ENCODE measurements around the gene NELL2. TPM values are rescaled to one million over a fixed set of nuclear protein-coding genes. Genes with fewer than 3 reads are reported as not detected.

The NELL2 gene
- total and polyA plus RNA-seq, 10 of the 15 experiments (the other 5 are each of a cell fraction or from before 2014, with no cell fraction given): 0.27 to 2.3 (median 0.76) TPM

DNA sequence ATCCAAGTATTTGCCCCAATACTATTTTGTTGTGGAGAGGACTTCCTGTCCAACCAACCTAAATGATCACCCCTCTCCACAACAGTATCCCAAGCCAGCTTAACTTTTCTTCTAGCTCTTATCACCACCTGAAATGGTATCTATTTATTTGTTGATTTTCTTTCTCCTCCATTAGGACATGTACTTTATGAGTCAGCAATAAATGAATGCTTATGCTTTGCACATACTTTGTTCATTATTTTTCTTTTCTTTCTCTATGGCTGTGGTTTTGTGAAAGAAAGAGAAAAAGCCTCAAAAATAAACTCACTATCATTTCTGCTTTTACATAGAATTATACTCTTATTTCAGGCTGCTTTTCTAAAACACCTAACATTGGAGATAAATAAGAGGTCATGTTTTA lies 371.3 kb downstream of the NELL2 start:
- ChIA-PET POLR2A (no interaction called here), RAD21 (ENCODE audit: unreplicated experiment) (no interaction called here), SMC1A (ENCODE audit: uncharacterized antibody, unreplicated experiment) (interaction anchor here (1.1 to 1.6 kb wide), 2 partner anchors 10 to 15 kb away, joined by 3 to 7 read pairs; no protein-coding TSS in a partner anchor), CTCF (interaction anchor here (1.6 kb wide), 1 partner anchor 26 kb away, joined by 3 read pairs; no protein-coding TSS in a partner anchor)
- Histone ChIP-seq H3K4me1 (ENCODE audit: control insufficient read depth, insufficient read depth, low read length) (no peaks in the 10 kb centered on the region), H4K20me1 (ENCODE audit: control insufficient read depth, insufficient read depth) (no peaks in the 10 kb centered on the region), H3K9me3 (replicated peaks; ENCODE audit: control insufficient read depth, insufficient read depth, low read length) (no peaks in the 10 kb centered on the region; the same call in 2 of the 3 replicates), H3K27me3 (replicated peaks in 1 of 2; ENCODE audit: control insufficient read depth in 2 of 2, insufficient read depth in 2 of 2, low read length in 1 of 2) (no peaks in the 10 kb centered on the region), H3K9ac (ENCODE audit: control insufficient read depth, insufficient read depth, low read length) (no peak overlapping the region), H3K36me3 (ENCODE audit: control insufficient read depth in 2 of 2, insufficient read depth in 2 of 2, low read length in 1 of 2) (no peaks in the 10 kb centered on the region), H3K4me3 (no peak overlapping the region), H2AFZ (ENCODE audit: control insufficient read depth, low read depth, low read length) (no peak overlapping the region), H3K79me2 (ENCODE audit: control insufficient read depth, insufficient read depth, low read length) (no peaks in the 10 kb centered on the region), H3K27ac (ENCODE audit: control insufficient read depth, insufficient read depth) (no peak overlapping the region), H3K4me2 (ENCODE audit: control insufficient read depth, insufficient read depth) (no peak overlapping the region)
- no peak for DNase-seq (ENCODE audit: low read depth, low spot score)
- ATAC-seq: no peak
- BruUV-seq (replicated peaks): no TSS peak
- intact Hi-C loops (cut with micrococcal nuclease; ENCODE audit: unreplicated experiment): no loop called here
- in situ Hi-C loops (cut with MboI): no loop called here
- no peak for FAIRE-seq
- TF ChIP-seq, protein P1, sequence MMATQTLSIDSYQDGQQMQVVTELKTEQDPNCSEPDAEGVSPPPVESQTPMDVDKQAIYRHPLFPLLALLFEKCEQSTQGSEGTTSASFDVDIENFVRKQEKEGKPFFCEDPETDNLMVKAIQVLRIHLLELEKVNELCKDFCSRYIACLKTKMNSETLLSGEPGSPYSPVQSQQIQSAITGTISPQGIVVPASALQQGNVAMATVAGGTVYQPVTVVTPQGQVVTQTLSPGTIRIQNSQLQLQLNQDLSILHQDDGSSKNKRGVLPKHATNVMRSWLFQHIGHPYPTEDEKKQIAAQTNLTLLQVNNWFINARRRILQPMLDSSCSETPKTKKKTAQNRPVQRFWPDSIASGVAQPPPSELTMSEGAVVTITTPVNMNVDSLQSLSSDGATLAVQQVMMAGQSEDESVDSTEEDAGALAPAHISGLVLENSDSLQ (IDR thresholded peaks at IDR 0.05): no peak
- no peak for TF ChIP-seq ZBED1 (IDR thresholded peaks at IDR 0.05; ENCODE audit: borderline replicate concordance)
- TF ChIP-seq, protein P2, sequence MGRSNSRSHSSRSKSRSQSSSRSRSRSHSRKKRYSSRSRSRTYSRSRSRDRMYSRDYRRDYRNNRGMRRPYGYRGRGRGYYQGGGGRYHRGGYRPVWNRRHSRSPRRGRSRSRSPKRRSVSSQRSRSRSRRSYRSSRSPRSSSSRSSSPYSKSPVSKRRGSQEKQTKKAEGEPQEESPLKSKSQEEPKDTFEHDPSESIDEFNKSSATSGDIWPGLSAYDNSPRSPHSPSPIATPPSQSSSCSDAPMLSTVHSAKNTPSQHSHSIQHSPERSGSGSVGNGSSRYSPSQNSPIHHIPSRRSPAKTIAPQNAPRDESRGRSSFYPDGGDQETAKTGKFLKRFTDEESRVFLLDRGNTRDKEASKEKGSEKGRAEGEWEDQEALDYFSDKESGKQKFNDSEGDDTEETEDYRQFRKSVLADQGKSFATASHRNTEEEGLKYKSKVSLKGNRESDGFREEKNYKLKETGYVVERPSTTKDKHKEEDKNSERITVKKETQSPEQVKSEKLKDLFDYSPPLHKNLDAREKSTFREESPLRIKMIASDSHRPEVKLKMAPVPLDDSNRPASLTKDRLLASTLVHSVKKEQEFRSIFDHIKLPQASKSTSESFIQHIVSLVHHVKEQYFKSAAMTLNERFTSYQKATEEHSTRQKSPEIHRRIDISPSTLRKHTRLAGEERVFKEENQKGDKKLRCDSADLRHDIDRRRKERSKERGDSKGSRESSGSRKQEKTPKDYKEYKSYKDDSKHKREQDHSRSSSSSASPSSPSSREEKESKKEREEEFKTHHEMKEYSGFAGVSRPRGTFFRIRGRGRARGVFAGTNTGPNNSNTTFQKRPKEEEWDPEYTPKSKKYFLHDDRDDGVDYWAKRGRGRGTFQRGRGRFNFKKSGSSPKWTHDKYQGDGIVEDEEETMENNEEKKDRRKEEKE (IDR thresholded peaks at IDR 0.05): no peak
- no peak for TF ChIP-seq RAD21 (IDR thresholded peaks at IDR 0.05; ENCODE audit: insufficient read depth, low read depth, low read length)
- TF ChIP-seq RFX5 (IDR thresholded peaks at IDR 0.05; ENCODE audit: low read depth, low read length): no peak
- TF ChIP-seq HDAC2 (IDR thresholded peaks at IDR 0.05): no peak
- no peak for TF ChIP-seq EZH2 (IDR thresholded peaks at IDR 0.05; ENCODE audit: borderline replicate concordance, control insufficient read depth, low read depth, low read length)
- no peak for TF ChIP-seq WRNIP1 (IDR thresholded peaks at IDR 0.05; ENCODE audit: borderline replicate concordance, low read depth, low read length)
- TF ChIP-seq, protein P3, sequence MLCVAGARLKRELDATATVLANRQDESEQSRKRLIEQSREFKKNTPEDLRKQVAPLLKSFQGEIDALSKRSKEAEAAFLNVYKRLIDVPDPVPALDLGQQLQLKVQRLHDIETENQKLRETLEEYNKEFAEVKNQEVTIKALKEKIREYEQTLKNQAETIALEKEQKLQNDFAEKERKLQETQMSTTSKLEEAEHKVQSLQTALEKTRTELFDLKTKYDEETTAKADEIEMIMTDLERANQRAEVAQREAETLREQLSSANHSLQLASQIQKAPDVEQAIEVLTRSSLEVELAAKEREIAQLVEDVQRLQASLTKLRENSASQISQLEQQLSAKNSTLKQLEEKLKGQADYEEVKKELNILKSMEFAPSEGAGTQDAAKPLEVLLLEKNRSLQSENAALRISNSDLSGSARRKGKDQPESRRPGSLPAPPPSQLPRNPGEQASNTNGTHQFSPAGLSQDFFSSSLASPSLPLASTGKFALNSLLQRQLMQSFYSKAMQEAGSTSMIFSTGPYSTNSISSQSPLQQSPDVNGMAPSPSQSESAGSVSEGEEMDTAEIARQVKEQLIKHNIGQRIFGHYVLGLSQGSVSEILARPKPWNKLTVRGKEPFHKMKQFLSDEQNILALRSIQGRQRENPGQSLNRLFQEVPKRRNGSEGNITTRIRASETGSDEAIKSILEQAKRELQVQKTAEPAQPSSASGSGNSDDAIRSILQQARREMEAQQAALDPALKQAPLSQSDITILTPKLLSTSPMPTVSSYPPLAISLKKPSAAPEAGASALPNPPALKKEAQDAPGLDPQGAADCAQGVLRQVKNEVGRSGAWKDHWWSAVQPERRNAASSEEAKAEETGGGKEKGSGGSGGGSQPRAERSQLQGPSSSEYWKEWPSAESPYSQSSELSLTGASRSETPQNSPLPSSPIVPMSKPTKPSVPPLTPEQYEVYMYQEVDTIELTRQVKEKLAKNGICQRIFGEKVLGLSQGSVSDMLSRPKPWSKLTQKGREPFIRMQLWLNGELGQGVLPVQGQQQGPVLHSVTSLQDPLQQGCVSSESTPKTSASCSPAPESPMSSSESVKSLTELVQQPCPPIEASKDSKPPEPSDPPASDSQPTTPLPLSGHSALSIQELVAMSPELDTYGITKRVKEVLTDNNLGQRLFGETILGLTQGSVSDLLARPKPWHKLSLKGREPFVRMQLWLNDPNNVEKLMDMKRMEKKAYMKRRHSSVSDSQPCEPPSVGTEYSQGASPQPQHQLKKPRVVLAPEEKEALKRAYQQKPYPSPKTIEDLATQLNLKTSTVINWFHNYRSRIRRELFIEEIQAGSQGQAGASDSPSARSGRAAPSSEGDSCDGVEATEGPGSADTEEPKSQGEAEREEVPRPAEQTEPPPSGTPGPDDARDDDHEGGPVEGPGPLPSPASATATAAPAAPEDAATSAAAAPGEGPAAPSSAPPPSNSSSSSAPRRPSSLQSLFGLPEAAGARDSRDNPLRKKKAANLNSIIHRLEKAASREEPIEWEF (IDR thresholded peaks at IDR 0.05; ENCODE audit: insufficient replicate concordance, low read depth, low read length): no peak
